HG02938 (cell line): ENCODE measurements around the gene TENM4.
"Not testable (repeated sequence)": the region's sequence is repeated elsewhere in the genome, so short reads cannot be mapped to it uniquely, and the experiment has no call there.

Source experiments
- ATAC-seq: cut with Tn5 transposase; IDR thresholded peaks from one replicate; pipeline ENCODE4 v1.9.1; 2021; ENCODE audit warnings: mild to moderate bottlenecking, moderate library complexity; ENCODE audit not compliant: unreplicated experiment

TENM4 gene

GRCh38 chr11:79258576-79258975 is 182.3 kb downstream of the TENM4 start:
- no peak for ATAC-seq

GRCh38 chr11:79255965-79256364 is 184.9 kb downstream of the TENM4 start:
- no peak for ATAC-seq

GRCh38 chr11:79253280-79253679 is 187.6 kb downstream of the TENM4 start:
- ATAC-seq: no peak

GRCh38 chr11:79249295-79249993 is 191.4 kb downstream of the TENM4 start:
- no peak for ATAC-seq

- ATAC-seq: no peak
These were observed 196.0 kb downstream of the TENM4 start for GRCh38 chr11:79244798-79245197.

GRCh38 chr11:79244241-79244772 is 196.5 kb downstream of the TENM4 start:
- no peak for ATAC-seq

GRCh38 chr11:79243422-79244210 is 197.2 kb downstream of the TENM4 start:
- no peak for ATAC-seq

- ATAC-seq: no peak
These were observed 198.2 kb downstream of the TENM4 start for GRCh38 chr11:79242616-79243015.

- ATAC-seq: no peak
These were observed 199.0 kb downstream of the TENM4 start for GRCh38 chr11:79241852-79242241.

- no peak for ATAC-seq
These were observed 199.5 kb downstream of the TENM4 start for GRCh38 chr11:79241205-79241851.

- ATAC-seq: no peak
These were observed 203.1 kb downstream of the TENM4 start for GRCh38 chr11:79237703-79238102.

GRCh38 chr11:79237091-79237490 is 203.7 kb downstream of the TENM4 start:
- no peak for ATAC-seq

GRCh38 chr11:79236541-79236971 is 204.3 kb downstream of the TENM4 start:
- ATAC-seq: no peak

GRCh38 chr11:79235696-79236095 is 205.1 kb downstream of the TENM4 start:
- ATAC-seq: no peak

GRCh38 chr11:79232346-79232745 is 208.5 kb downstream of the TENM4 start:
- no peak for ATAC-seq

GRCh38 chr11:79229047-79229446 is 211.8 kb downstream of the TENM4 start:
- no peak for ATAC-seq

GRCh38 chr11:79227767-79228755 is 212.8 kb downstream of the TENM4 start:
- ATAC-seq: no peak

- no peak for ATAC-seq
These were observed 213.5 kb downstream of the TENM4 start for GRCh38 chr11:79227308-79227707.

GRCh38 chr11:79226126-79226525 is 214.7 kb downstream of the TENM4 start:
- no peak for ATAC-seq

- not testable (repeated sequence) for ATAC-seq
These were observed 218.7 kb downstream of the TENM4 start for GRCh38 chr11:79222163-79222562.
